ENCODE data around the gene LMOD3. TPM values are rescaled to one million over a fixed set of nuclear protein-coding genes. Genes with fewer than 3 reads are reported as not detected.

Gene LMOD3
- not detected in 2 replicates for total RNA-seq

DNA sequence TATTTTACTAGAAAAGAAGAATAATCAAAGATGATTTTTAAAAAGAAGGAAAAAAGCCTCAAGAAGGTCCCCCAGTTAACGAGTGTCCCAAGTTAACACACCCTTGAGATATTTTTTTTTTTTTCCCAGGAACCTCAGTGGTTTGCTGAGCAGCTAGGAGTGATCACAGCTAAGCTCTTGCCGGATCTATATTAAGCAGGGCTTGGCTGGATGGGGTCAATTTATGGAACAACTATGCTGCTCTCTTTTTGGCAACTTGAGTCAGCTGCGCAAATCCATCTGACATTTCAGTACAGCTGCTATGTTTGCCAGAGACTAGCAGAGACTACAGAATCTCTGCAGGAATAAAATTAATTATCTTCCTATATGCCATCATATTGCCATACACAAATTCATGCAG, at the start of gene LMOD3:
TSS of gene LMOD3 (minus strand) at position 193 of the 400 bp plus-strand sequence. CDS start 209 bp downstream, outside the sequence.

DNA sequence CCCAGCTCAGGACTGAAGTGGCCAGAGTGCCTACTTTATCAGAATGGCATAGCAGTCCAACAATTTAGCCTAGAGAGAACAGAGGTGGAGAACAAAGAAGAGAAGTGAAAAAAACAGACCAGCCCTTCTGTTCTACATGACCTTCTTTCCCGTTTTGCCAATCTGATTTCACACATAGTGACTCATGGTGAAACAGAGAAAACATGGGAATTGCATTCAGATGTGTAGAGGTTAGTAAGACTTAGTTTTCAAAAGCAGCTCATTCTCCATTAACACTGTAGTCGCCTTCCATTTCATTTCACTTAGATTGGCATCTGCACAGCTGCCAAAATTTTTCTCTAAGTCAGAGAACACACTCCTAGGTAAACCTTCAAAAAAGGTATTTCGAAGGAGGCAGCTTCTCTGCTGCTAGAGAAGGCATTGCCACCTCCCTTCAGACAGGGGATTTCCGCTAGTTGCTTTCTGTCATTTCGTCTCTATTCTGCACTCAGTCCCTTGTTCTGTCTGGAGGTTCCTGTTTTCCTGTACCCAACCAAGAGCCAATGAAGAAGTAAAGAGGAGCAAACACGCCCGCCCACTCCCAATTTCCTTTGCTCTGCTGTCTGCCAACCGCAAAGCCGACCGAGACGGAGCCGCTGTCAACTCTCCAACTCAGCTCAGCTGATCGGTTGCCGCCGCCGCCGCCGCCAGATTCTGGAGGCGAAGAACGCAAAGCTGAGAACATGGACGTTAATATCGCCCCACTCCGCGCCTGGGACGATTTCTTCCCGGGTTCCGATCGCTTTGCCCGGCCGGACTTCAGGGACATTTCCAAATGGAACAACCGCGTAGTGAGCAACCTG, 37.8 kb downstream of the LMOD3 start, which contains the start of gene ARL6IP5:
TSS of gene ARL6IP5 (plus strand) at position 612 of the 842 bp plus-strand sequence. CDS start at position 723, 111 bp downstream.

DNA sequence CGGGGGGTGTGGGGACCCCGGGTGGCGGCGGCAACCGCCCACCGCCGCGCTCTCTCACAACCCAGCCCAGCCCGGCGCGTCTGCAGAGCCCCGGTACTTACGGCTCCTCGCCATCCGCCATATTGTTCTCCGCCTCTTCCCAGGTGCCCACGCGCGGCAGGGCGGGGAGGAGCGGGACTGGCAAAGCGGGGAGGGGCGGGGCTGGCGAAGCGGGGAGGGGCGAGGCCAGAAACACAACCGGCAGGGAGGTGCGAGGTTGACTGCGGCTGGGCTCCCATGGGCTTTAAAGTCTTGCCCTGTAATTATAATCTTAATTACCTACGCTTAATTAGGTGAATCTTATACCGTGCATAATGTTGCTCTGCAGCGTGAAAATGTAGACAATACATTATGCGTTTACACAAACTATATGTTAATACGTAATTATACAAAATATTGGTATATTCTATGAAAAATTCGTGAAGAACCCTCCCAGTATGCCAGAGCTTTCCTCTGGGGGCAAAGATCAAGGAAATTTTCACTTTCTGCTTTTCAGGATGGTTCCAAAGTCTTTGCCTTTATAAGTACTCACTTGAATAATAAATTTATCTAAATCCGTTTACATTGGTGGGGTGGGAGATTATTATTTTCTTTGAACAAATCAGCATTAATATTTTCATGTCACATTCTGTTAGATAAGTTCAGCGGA, 42.0 kb downstream of the LMOD3 start, which contains the start of gene UBA3:
TSS of gene UBA3 (minus strand) at position 133 of the 688 bp plus-strand sequence. CDS start at position 121, 12 bp downstream.

Other genes with a start within 250 kb of the LMOD3 start
- gene TAFA4, start 190.0 kb downstream of the LMOD3 start, total RNA-seq: not detected in 2 replicates
- gene EOGT, start 108.9 kb downstream of the LMOD3 start, total RNA-seq: 20.8 and 36.3 TPM in 2 replicates
- 20.8 and 23.6 TPM in 2 replicates for gene TMF1, start 70.3 kb downstream of the LMOD3 start, total RNA-seq
- 50.5 and 77.8 TPM in 2 replicates for gene UBA3, start 42.2 kb downstream of the LMOD3 start, total RNA-seq
- 146 and 174 TPM in 2 replicates for gene ARL6IP5, start 37.7 kb downstream of the LMOD3 start, total RNA-seq

All from myometrial cell (primary cell).